Embryonic facial prominence (tissue), 1 donor: ENCODE data around the gene ACAP2.
"Not testable (repeated sequence)": the region's sequence is repeated elsewhere in the genome, so short reads cannot be mapped to it uniquely, and the experiment has no call there.

ENCODE experiments used
- DNase-seq: peaks from one replicate; pipeline ENCODE4 v3.0.0-alpha.2; 2016; ENCODE audit errors: extremely low spot score

Gene ACAP2

DNA sequence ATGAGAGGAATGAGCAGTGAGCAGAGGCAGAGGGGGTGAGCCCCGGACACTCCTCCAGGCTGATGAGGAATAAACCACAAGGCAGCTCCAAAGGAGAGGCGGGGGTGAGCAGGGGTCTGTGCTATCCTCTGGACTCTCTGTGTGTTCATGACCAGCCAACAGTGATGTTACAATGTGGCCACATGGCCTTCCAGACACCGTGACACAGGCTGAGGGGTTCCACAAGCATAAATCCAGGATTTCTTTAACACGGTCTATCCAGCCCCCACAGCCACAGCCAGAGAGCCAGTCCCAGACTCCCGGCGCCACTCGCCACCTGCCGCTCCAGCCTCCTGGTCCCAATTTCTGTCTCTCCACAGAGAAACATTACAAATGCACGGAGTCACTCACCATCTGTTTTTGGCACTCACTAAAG lies 196.2 kb downstream of the ACAP2 start:
- no peak for DNase-seq

DNA sequence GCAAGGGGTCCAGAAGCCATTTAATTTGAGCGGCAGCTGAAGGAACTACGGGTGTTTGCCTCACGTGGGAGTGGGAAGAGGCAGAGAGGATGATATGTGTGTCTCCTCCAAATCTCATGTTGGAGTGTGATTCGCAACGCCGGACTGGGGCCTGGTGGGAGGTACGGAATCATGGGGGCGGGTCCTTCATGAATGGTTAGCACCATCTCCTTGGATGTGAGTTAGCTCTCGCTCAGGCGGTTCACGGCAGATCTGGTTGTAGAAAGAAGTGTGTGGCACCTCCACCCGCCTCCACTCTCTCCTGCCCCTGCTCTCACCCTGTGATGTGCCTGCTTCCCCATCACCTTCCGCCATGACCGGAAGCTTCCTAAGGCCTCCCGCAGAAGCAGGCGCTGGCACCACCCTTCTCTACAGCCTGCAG lies 197.3 kb downstream of the ACAP2 start:
- DNase-seq, result no peak

DNA sequence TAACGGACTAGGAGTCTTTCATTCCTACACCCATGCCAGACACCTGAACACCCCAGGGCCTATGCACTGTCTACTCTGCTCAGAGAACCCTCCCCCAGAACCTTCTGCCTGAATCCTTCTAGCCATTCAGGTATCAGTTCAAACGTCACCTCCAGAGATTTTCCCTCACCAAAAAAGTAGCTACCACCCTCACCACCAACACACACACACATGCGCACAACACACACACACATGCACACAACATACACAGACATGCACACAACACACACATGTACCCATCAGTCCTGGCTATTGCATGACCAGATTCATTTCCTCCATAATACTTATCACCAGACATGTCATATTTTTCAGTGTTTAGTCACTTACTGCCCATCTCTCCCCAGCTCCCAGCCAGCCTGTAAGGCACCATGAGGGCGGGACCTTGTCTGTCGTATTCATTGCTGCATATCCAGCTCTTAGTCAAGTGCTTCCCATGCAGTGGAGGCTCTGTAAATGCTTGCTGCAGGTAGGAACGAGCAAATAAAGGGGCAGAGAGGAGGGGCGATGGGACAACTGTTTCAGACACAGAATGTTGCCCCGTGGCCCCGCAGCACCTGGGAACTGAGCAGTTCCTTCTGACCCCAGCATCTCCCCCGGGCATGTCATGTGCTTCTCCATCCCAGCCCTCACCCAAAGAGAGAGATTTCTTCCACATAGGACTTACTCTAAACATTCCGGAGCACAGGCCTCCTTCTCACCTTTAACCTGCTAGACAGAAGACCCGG lies 201.0 kb downstream of the ACAP2 start:
- no peak for DNase-seq

DNA sequence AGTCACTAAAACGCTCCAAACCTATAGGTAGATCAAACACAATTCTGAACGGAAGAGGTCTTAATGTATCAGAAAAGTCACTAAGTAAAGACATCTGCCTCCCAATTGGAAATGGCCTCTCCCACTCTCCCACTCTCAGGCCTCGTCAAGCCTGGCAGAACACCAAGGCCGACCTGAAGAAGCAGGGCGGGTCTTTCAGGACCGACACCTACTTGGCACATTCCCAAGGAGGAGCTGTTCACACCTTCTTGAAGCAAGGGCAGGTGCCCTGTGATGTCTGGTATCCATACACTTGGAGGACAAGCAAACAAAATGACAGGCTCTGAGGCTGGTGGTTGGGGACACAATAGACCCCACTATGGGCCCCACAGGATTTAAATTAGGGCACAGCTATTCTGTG lies 201.9 kb downstream of the ACAP2 start:
- DNase-seq, result no peak

DNA sequence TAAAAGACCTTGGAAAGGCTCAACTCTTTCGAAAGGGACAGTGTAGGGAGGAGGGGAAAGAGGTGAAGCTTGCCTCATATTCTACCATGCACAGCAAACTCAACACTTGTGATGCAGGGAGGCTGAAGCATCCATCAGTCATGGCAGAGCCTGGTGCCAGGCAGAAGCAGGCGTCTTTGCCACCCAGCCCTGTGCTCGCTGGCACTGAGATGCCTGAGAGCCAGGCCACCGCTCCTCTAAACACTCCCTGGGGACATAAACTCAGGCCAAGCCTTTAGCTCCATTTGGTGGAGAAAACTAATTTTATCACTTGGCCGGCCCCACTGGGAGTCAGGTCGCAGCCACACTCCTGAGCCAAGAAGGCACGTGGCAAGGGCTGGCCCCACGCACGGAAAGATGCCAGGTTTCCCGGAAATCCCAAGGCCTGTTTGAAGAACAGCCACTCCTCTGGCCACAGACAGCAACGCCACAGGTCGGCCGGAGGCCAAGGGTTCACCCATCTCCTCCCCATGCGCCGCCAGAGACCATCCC lies 202.6 kb downstream of the ACAP2 start:
- no peak for DNase-seq

DNA sequence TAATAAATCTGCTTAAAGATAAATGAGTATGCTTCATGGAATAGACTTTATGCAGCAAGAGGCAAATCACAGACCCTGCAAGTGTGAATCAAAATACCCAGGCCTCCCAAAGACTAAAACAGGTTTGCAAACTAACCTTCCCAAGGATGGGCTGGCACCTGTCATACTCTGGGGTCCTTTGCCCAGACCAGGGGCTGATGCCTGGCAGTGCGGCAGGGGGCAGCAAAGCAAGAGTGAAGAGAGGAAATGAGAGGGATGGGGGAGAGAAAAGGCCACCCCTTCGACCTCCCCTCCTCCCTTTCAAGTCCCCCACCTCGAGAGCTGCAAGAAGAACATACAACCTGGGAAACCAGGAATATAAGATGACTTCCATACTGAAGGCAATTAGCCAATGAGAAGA lies 203.7 kb downstream of the ACAP2 start:
- DNase-seq, result no peak

DNA sequence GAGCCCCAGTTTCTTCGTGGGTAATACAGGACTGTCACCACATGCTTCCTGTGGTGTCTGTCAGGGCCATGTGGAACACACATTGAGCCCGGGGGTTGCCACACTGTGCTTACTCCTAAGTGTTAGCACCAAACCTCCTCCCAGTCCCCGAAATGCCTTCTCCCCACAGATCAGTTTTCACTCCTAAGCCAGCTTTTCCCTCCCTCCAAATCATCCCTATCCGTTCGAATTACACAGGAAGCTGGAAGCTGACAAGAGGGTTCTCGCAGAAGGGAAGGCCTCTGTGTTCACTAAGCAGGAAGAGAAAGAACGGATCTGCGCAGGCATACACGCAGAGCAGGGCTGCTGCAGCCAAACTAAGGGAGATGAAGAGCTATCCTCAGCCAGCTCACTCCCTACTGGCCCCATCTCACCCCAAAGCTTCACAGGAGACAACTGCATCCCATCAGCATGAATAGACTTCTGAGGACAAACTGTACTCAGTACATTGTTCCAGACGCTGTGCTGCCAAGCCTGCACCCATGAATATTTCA lies 204.2 kb downstream of the ACAP2 start:
- no peak for DNase-seq

DNA sequence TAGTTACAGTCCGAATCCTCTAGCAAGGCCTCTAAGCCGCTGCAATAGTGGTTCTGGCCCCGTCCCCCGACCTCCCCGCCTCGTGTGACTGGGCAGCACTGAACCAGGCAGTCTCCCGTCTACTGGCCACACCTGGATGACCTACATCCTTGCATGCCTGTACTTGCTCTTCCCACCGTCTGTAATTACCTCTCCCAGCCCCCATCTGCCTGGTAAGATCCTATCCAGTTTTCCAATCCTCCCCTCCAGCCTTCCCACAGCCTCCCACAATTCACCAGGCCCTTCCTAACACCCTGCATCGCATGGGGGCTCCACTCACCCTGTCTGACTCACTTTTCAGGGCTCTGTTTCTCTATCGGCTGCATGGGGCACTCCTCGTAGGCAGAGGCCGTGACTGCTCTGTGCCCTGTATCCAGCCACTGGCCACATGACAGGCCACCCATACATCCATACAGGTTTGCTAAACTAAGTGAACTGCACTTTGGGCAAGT lies 204.7 kb downstream of the ACAP2 start:
- DNase-seq, result no peak

DNA sequence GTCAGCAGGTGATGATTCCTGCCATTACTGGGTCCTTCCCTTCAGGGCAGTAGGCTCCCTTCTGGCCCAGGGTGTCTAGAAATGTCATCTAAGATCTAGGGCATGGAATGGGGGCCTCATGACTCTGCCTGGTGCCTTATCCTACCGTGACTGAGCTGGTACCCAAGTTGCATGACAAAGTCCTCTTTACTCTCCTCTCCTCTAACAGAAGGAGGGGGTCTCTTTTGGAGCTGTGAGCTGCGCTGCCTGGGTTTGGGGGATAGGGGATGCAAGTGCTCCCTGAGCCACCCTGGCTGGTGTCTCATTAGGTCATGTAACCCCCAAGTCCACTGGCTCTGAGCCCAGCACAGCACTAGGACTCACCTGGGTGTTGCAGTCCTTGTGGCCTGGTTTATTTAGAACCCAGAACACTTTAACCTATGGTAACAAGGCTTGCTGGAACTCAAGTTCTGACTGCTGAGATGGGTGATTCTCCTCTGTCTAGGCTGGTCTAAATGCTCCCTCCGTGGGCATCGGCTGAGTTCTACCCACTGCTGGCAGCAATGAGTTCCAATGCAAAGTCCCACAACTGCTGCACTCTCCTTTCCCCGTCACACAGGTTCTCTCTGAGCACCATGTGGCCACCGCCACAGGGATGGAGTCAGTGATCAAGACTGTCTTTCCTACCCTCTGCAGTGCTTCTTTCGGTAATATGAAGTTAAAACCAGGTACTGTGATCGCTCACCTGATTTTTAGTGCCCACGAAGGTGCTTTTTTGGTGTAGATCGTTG lies 205.8 kb downstream of the ACAP2 start:
- no peak for DNase-seq

DNA sequence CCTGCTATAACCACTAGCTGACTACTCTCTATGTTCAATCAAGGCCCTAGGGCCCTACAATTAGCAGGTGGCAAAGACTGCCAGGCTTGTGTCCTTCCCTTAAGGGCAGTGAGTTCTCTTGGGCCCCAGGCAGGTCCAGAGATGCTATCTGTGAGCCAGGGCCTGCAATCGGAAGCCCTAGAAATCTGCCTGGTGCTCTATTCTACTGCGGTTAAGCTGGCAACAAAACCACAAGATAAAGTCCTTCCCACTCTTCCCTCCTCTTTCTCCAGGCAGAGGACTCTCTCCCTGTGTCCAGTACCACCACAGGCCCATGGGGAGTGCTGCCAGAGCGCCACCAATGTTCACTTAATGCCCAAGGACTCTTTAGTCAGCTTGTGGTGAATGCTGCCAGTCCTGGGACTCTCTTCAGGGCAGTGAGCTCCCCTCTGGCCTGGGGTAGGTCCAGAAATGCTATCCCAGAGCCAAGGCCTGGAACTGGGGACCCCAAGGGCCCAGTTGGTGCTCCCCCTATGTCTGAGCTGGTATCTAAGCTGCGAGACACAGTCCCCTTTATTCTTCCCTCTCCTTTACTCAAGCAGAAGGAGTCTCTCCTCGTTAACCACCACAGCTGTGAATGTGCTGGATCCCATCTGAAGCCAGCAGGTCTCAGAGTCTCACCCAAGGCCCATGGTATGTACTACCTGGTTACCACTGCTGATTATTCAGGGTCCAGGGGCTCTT lies 206.6 kb downstream of the ACAP2 start:
- no peak for DNase-seq

DNA sequence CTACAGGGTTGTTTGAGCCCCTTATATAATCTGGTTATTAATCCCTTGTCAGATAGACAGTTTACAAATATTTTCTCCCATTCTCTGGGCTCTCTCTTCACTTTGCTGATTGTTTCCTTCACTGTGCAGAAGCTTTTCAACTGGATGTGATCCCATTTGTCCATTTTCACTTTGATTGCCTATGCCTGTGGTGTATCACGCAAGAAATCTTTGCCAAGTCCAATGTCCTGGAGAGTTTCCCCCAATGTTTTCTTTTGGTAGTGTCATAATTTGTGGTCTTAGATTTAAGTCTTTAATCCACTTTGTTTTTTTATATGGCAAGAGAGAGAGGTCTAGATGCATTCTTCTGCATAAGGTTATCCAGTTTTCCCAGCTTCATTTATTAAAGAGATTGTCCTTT lies 212.6 kb downstream of the ACAP2 start:
- DNase-seq, result no peak

DNA sequence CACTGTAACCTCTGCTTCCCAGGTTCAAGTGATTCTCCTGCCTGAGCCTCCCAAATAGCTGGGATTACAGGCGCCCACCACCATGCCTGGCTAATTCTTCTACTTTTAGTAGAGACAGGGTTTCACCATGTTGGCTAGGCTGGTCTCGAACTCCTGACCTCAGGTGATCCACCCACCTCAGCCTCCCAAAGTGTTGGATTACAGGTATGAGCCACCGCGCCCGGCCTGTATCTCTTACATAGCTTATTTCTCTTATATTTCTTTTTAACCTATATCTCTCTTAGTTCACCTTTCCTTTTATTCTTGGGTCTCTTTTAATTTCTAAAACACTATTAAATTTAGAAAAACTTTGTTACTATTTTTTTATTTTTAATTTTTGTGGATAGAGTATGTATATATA lies 213.9 kb downstream of the ACAP2 start:
- DNase-seq, result not testable (repeated sequence)

DNA sequence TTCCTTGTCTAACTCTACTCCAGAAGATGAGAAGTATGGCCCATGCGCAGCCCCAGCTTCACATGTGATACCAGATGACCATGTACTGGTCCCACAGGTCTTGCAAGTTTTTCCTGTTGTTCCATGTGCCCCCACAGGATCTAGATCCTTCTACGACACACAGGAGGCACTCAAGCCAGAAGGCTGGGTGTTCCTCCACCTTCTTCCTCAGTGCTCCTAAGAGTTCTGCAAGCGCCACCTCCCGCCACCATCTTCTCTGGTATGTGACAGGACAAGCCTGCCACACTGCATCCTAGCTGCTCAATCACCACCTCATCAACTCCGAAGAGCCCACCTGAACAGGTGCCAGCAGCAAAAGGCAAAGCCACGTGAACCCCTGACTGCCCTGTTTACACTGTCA lies 214.9 kb downstream of the ACAP2 start:
- no peak for DNase-seq

DNA sequence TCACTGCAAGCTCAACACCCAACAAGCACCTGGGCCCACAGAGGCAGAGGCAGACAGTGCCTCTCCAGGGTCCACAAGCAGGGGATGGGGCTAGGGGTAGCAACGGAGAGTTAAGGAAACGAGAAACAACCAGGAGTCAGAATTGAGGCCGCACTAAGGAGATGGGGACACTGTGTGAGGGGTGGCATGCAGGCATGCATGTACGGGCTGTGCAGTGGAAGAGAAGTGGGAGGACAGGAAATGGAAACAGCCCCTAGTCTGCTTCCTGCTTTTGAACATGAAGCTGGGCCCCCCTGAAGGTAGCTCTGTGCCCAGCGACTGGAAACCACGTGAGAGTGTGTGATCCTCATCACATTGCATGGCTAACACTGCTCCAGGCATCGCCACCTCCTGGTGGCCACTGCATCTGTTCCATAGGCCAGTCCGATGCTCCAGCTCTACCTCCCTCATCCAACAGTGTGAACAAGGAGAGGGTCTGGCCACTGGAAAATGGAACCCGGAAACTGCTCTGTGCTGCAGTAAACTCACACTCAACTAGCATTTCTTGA lies 215.8 kb downstream of the ACAP2 start:
- DNase-seq, result no peak

DNA sequence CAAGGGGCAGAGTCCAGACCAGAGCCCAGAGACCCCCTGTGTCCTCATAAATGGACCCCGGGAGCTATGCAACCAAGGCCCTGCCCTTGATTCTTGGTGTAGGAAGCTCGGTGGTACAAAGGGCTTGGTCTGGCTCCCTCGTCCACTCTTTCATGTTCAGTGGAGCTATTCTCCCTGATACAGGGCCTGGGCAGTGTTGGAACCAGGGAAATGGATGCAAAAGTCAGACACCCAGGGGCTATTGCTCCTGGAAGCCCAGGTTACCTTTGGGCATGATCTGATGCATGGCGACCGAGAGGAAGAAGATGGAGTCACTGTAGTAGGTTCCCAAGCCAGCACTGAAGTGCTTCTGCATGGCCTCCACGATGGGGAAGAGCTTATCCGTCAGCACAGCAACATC lies 216.4 kb downstream of the ACAP2 start:
- DNase-seq, result no peak

DNA sequence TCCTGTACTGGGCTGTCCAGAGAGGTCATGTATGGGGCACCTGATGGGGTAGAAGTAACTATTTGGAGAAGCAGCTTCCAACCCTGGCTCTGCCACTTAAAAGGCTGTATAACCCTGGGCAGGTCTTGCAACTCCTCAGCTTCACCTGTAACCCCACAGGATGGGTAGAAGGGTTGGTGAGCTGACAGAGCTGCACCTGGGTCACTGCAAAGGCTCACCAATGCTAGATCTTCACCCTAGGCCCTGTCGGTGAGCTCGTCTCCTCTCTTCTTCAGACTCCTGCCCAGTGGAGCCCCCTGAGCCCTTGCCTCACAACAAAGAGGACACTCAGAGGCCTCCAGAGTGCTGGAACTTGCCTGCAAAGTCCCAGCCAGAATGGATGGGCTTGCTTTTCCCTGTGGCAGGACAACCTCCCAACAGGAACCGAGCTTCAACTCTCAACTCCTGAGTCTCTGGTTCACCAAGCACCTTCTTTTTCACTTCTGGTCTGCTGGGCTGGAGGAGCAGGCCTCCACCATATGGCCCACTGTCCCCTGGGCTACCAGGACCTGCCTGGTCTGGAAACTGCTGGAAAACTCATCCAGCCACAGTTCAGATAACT lies 217.7 kb downstream of the ACAP2 start:
- DNase-seq, result no peak
